ENCODE measurements around the gene CTNND1.

Gene CTNND1

DNA sequence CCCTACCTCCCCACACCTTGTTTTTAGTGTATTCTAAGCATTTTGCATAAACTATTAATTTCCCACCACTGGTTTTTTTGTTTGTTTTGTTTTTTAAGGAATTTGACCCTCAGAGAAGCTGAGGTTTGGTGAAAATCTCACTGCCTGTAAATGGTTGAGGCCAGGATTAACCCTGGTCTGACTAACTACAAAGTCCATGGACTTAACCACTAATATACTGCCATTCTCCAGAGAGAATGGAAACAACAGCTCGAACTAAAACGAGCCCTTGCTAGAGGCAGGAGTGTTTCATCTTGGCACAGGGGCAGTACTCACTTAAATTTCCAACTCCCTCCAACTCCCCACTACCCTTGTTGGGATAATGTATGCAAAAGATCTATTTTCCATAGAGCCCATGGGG is 3.0 kb downstream of the CTNND1 start:
- DNase-seq = no peak

DNA sequence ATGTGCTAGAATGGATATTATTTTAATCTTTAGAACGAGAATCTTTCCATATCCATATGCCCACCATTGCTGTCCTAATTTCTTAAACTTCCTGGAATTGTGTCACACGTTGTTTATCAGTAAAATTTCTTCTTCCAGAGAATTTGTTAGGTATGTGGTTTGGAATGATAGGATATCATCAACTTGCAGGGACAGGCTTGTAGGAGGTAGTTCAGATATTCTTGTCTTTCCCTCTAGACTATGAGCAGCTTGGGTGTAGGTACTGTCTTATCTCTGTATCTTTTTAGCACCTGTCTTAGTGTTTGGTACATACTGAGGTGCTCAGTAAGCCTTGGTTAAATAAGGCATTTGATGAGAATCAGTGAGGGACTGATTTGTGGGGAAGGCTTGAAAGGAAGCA is 3.4 kb downstream of the CTNND1 start:
- no peak for DNase-seq

DNA sequence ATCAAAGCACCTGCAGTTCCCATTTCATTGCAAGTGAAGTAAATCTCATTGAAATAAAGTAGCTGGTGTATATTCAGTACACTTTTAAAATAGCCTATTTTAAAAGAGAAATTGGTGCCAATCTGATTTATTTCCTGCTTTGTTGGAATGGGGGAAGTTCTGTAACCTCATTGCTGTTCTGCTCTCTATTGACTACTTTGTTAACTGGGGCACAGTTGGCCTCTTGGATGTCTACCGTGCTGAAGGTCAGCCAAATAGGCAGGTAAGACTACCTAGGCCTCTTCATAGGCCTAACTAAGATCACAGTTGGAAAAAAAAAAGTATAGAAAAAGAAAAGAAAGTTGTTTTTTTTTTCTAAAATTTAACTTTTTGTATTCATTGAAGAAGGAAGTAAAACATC is 9.2 kb downstream of the CTNND1 start:
- no peak for DNase-seq

DNA sequence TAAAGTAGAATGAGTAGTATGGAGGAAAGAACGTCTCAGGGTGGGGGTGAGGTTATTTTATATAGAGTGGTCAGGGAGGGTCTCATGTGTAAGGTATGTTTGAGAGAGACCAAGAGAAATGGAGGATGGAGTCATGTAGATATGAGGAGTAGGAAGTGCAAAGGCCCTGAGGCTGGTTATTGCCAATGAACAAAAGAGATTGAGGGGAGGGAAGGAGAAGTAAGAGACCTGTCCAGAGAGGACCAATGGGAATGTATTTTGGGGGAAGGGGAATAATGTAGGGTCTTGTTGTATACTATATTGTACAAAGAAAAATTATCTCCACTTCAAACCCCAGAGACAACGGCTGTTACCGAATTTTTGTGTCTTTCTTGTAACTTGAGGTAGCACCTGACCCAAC is 9.8 kb downstream of the CTNND1 start:
- DNase-seq = no peak

DNA sequence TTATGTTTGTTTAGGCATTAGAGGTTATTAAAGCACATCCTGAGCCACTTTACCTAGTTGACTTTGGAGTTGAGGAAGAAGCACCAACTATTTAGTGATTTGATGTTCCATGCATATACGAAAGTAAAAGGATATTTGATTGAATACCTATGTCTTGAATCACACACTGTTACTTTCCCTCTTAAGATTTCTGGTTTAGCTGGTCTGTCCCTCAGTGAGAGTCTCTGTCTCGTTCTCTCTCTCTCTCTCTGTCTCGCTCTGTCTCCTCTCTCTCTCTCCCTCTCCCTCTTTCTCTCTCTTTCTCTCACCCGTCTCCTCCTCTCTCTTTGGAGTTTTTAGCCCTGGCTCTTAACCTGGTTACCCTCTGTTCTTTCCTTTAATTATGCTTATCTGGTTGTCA is 11.0 kb downstream of the CTNND1 start:
- DNase-seq = no peak

DNA sequence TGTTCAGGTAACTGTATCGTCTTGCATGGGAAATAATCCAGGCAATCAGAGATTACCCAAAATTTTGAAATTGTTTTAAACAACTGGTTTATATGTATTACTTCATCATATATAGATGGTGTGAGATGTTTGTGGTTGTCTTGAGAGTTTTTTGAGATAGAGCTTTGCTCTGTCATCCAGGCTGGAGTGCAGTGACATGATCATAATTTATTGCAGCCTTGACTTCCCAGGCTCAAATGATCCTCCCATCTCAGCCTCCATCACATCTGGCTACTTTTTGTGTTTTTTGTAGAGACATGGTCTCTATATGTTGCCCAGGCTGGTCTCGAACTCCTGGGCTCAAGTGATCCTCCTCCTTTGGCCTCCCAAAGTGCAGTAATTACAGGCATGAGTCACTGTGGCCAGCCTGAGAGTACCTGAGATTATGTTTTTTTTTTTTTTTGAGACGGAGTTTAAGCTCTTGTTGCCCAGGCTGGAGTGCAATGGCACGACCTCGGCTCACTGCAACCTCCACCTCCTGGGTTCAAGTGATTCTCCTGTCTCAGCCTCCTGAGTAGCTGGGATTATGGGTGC is 11.5 kb downstream of the CTNND1 start:
- no peak for DNase-seq

DNA sequence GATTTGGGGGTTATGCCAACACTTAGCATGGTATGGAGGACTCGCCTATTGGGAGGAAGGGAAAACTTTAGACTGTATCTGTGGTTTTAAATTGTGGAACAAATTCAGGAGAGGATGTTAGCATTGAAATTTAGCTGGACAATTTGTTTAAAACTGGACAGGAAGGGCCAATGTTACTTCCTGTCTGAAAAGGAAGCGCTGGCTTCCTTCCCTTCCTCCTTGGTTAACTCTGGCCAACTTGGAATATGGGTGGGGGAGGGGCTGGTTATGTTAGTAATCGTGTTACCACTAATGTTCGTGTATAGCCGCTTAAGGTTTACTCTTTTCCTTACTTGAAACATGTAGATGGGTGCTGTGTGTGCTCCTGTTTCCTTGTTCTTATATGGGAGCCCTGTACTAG is 13.9 kb downstream of the CTNND1 start:
- no peak for DNase-seq

DNA sequence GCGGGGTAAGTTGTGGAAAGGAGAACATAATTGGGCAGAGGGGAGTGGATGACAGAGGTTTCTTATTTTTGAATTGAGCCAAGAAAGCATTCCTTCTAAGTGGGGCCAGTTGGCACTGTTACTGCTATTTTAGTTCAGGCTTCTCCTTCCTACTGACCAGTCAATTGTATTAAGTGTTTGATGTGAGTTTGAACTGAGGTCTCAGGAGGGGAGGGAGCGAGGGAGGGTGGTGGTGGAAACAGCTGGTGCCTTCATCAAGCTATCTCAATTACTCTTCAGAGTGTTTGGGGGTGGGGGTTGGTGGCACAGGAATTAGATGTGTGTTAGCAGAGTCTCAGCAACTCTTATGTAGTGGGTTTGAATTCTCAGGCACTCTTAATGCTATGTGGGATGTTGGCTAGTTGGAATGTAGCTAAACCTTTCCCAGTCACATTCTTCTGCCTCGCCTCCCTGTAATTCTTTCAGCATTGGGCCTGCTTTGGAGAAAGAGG is 14.5 kb downstream of the CTNND1 start:
- DNase-seq = no peak

DNA sequence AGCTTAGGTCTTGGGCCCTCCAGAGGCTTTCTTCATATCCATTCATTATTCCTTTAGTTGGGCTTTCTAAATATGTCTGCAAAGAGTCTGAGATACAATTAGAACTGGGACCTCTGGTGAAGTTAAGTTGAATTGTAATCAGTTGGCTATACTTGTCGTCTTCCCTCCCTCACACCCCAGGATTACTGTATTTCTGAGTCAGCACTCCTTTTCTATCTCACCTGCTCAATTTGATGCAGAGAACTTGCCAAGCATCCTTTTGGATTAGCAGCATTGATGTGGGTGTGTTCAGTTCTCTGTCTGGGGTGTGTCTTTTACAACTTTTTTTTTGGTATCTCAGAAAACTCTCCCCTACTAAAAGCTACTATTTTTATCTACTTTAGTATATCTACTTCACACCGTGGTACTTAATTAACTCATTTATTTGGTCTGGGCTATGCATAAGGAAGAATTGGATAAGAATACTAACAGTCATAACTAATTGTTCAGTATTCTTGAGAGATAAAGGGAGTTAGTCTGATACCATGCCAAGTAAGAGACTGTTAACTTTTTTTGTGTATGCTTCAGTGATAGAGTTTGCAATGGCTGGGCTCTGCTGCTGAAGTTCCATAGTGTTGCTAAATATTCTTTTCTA is 15.1 kb downstream of the CTNND1 start:
- no peak for DNase-seq

DNA sequence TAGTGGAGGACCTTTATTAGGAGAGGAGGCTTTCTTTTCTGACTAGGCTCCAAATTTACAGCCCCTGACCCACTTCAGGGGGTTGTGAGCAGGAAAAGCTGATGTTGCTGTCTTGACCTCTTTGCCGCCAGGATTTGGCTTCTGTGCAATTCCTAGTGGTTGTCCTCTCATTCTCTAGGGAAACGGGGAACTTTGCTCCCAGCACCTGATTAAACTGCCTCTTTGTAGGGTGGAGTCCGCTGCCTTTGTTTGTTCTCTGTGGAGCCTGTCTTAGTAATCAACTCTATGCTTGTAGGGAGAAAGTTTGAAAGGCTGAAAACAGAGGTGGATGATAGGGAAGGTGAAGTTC is 16.3 kb downstream of the CTNND1 start:
- no peak for DNase-seq

DNA sequence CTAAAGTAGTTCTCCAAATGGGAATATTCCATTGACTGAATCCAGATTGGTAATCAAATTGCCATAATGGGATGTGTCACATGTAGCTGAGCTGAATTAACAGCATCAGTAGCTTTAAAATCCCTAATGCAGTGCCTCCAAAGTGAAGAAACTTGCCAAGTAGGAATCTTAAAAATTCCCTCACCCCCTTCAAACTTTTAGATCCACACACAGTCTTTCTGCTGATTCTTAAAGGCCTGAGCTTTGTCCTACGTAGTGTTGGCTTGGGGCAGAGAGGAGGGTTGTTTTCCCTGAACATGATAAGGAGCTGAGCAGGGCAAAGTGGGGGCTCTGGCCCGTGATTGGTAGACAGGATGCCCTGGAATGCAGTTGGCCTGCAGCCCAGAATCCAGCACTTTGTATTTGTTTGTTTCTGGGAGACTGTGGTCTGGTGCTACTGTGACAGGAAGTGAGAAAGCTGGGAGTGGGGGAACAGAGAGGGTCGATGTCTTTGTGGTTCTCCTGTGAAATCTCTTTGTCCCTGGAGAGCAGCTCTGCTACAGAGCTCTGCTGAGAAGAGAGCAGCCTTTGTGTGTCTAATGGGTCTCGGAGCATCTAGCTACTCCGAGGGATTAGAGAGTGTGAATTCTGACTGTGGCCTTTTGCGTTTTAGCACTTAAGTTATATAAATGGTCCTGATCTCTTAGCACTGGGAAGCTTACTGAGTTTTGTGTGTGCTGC is 16.9 kb downstream of the CTNND1 start:
- no peak for DNase-seq

DNA sequence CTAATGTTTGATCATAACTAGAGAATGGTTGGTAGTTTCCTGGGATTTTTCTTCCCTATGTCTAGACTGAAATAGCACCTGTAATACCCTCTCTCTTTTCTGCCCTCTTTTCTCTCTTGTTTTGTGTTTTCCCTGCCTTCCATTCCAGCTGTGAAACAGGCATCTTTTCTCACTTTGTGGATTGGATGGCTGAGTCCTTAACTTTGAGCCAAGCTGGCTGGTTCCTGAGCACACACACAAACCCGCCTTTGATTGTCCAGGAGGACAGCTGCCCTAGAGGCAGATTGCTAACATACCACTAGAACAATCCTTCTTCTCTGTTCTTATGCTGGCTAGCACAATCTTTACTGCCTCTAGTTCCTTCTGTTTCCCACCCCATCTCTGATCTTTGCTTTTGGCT is 17.7 kb downstream of the CTNND1 start:
- no peak for DNase-seq

DNA sequence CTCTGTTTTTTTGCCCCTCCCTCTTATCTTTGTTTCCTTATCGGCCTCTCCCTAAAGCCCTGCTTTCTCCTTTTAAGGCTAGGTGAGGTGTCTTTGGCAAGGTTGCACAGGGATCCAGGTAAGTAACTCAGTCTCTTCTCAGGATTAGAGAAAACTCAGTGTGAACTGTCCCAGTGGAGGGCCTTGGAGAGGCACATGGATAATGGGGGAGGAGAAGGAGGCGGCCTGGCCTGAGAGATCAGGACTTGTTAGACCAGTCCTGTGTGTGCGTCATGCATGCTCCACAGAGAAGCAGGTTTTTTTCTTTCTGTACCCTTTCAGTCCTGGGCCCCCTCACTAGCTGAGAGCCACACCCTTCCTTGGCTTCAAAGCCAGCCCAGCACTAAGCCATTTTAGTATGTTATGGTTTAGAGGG is 19.9 kb downstream of the CTNND1 start:
- DNase-seq = no peak

DNA sequence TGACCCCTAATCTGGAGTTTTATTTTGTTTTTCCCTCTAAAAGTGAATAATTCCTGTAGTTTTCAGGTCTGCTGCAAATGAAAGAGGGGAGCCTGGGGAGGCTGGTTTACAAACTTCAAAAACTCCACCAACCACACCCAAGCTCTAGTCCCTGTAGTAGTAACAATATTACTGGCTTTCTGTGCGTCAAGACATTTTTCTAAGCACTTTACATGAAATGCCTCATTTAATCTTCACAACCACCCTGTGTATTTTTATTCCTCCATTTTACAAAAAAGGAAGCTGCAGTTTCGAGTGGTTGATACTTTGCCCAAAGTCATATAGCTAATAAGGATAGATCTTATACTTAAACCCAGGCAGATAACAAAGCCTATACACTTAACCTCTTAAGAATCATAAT is 23.5 kb downstream of the CTNND1 start:
- DNase-seq = no peak

DNA sequence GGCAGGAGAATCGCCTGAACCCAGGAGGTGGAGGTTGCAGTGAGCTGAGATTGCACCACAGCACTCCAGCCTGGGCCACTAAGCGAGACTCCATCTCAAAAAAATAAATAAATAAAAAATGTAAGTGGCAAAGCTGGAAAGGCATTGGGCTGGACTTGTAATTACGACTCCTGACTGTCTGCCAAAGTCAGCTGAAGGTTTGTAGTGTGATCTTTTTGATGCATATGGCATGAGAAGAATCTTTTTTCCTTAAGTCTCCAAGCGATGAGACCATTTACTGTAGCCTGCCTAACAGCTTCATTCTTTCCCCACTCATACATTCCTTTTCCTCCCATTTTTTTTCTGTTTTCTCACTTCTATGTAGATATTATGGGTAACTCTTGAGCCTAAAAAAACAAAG is 24.8 kb downstream of the CTNND1 start:
- no peak for DNase-seq

DNA sequence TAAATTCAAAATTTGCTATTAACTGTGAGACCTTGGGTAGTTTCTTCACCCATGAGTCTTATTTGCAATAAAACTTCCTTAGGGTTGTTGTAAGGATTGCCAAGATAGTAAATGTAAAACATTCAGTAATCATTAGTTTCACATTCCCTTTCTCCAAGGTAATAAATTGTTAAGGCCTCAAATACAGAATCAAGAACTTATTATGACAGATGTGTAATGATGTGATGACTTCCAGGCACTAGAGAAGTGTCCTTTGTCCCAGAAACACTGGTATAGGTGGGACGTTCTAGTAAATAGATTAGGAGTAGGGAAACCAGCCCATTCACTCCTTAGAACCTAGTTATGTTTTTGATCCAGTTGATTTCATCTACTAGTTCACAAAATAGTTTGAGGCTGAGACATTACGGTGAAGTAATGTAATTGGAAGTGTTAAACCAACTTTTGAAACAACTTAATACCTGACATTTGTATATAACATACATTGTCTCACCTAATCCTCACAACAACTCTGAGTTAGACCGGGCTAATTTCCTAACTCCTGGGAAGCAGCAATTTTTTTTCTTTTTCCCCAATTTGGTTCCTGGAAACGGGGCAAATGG is 25.5 kb downstream of the CTNND1 start:
- no peak for DNase-seq

DNA sequence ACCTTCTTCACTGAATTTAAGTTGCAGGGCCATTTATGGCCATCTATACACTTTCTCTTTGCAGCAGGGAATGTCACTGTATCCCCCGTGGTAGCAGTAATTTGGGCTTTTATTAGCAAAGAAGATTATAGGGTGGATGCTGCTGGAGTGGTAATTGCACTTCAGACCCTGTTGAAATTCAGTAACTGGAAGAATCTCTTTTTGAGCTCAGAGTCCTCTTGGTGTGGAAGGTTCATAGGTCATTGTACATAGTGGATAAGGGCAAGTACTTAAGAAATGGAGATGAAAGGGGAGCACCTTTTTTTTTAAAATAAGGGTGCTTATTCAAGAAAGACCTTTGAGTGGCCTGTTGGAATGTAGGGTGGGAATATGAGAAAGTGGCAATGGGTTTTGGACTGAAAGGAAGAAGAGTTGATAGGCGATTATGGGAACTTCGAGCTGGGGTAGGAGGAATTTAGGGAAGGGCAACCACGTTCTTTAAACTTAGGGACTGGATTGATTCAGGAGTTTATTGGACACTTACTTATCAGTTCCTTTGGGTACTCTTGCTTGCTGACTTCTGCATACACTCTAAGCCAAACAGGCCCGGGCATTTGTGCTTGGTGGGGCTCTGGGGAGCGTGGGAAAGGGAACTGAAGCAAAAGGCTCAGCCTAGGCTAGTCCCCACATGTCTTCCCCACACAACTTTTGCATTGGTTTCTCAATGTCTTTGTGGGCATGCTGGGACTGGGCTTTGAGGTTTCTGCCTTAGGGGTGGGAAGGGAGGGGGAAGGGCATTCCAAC is 26.5 kb downstream of the CTNND1 start:
- no peak for DNase-seq

DNA sequence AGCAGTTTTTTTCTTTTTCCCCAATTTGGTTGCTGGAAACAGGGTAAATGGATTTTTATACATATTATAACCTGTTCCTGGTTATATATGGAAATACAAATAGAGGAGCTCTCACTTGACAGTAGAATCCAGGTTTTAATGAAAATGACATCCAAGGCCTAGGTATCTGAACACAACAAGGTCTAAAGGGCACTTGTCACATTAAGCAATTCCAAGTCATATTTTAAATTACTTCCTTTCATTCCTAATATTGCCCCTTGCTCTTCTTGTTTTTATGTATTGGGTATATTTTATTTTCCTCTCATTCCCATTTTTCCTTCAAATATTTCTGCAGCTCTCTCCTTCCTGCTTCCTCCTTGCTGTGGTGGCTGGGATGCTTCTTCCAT is 27.1 kb downstream of the CTNND1 start:
- DNase-seq = no peak

DNA sequence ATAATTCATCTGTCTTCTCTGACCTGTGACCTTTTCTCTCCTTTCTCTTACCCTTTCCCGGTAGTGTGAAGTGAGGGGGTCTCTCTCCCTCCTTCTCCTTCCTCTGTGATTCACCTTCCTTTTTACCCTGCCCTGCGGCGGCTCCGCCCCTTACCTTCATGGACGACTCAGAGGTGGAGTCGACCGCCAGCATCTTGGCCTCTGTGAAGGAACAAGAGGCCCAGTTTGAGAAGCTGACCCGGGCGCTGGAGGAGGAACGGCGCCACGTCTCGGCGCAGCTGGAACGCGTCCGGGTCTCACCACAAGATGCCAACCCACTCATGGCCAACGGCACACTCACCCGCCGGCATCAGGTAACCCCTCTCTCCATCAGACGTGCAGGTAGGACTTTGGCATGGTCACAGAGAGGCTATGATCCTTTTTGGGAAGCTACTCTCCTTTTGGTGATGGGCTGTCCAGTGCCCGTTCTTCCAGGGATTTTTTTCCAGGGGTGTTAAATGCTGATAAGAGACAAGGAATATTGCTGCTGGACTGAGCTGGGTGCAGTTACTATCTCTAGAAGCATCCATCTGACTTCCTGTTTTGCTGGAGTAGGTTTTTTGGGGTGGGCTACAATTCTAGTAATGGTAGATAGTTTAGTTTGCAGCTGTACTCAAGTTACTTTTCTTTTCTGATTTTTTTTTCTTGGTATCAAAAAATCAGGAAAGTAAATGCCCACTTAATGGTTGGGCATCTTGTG is 29.9 kb downstream of the CTNND1 start:
- no peak for DNase-seq

DNA sequence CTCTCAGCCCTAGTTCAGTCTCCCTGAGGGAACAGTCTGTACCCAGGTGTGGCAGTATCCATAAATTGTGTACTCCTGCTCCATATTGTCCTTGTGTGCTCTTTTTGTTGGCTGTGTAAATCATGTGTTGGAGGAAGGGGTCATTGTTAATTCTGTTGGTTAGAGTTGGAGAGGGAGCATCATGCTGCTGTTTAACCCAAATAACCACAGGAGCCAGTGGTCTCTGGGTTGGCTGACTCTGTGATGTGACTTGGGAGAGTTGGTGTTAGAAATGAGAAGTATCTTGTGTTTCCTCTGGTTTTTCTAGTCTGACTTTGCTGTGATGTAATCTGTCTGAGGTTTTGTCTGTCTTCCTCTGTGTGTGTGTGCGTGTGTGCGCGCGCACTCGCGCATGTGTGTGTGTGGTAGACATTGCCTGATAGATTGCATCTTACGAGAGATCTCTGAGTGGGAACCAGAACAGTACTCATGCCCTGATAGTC is 30.5 kb downstream of the CTNND1 start:
- DNase-seq = no peak

DNA sequence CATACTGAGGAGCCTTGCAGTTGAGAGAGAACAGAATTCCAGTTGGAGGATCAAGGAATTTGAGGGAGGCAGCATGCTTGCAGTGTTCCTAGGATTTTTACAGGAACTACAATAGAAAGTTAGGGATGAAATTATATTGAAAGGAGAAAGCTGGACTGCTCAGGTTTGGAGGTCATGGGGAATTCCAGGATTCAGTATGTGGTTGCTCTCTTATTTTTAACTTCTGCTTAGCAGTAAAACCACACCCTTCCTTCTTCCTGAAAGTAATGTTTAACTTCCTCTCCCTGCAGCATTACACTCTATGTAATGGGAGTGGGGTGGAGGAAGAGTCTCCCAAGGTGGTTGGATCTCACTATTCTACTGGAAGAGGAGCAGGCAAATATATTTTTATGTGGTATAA is 31.3 kb downstream of the CTNND1 start:
- no peak for DNase-seq

DNA sequence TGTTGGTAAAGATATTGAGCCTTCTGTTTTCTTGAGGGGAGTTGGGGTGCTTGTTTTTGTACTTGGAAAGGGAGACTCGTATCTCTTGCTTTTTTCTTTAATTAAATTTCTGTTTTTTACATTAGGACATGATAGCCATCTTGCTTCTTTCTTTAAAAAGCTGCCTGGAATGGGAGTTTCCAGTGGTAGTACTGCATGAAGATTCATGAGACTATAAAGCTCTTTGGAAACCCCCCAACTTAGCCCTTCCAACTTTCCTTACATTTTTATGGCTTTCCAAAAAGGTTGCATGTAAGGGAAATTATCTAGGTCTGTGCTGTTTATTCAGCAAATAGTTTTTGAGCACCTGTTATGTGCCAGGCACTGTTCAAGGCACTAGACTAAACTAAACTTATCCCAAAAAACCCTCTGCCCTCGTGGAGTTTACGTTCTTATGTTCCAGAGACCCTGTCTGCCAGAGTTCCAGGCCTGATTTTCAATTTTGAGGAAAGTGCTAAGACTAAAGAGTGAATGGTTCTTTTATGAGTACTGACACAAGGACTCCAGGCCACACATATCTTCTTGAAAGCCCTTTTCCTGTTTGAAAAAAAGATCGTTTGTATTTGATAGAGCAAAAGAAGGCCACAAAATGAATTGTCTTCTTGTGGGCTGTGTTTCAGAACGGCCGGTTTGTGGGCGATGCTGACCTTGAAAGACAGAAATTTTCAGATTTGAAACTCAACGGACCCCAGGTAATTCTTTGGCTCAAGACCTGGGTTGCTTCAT is 31.9 kb downstream of the CTNND1 start:
- no peak for DNase-seq

Data from NCI-H1436 treated with DMSO at 0.1 percent for 48 hours (cell line).